ENCODE results near the gene CACNA2D2. TPM values are rescaled to one million over a fixed set of nuclear protein-coding genes. Genes with fewer than 3 reads are reported as not detected.

Gene CACNA2D2
- total and polyA plus RNA-seq, 7 donors, result 0.14 to 1.6 (median 0.83) TPM

DNA sequence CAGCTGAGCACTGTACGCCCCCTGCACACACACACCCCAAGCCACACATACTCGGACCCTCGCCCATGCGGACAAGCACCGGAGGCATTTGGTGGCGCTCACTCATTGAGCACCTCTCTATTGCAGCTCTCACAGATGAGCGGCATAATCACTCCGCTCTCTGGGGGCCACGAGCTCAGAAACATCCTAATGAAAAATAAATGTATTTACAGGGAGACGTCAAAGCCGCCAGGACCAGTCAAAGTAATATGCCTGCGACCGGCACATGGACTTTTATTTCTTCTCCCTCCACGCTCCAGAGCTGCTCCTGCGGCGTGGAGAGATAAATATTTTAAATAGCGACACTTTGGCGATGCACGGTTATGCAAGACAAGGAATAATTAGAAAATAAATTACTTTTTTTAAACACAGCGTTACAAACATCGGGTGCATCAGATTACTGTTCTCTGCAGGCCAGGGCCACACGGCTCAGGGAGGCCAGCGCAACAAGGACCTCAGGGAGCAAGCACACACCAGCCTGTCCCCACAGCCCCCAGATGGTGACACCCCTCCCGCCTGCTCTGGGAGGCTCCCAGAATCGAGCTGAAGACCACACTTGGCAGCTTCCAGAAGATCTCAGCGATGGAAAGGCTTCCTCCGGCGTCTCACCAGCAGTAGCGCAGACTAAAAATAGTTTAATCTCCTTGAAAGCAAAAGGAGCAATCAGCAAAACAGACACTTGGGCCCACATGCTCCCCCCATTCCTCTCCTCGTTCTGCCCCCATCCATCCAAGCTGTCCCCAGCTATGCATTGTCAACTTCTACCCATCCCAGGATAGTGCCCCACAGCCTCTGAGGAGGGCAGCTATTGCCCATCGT lies 48.0 kb downstream of the CACNA2D2 start:
- WGBS, 3 donors, result 79 to 82% (median 81%) methylated on average over 31 of the region's 31 CpGs
- Histone ChIP-seq H3K4me3 (no peak overlapping the region), H3K9me3 (no peaks in the 10 kb centered on the region), H3K4me1 (no peaks in the 10 kb centered on the region), H3K27ac (no peak overlapping the region), H3K27me3 (ENCODE audit: insufficient read depth in 3 of 3, low read length in 2 of 3) (no peaks in the 10 kb centered on the region), H3K36me3 (ENCODE audit: insufficient read depth in 1 of 2, low read depth in 1 of 2) (no peaks in the 10 kb centered on the region)
- no peak for ATAC-seq
- intact Hi-C loops (cut with DNase I), result no loop called here
- DNase-seq, result no peak
- TF ChIP-seq, protein P1, sequence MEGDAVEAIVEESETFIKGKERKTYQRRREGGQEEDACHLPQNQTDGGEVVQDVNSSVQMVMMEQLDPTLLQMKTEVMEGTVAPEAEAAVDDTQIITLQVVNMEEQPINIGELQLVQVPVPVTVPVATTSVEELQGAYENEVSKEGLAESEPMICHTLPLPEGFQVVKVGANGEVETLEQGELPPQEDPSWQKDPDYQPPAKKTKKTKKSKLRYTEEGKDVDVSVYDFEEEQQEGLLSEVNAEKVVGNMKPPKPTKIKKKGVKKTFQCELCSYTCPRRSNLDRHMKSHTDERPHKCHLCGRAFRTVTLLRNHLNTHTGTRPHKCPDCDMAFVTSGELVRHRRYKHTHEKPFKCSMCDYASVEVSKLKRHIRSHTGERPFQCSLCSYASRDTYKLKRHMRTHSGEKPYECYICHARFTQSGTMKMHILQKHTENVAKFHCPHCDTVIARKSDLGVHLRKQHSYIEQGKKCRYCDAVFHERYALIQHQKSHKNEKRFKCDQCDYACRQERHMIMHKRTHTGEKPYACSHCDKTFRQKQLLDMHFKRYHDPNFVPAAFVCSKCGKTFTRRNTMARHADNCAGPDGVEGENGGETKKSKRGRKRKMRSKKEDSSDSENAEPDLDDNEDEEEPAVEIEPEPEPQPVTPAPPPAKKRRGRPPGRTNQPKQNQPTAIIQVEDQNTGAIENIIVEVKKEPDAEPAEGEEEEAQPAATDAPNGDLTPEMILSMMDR (IDR thresholded peaks at IDR 0.05), result no peak

DNA sequence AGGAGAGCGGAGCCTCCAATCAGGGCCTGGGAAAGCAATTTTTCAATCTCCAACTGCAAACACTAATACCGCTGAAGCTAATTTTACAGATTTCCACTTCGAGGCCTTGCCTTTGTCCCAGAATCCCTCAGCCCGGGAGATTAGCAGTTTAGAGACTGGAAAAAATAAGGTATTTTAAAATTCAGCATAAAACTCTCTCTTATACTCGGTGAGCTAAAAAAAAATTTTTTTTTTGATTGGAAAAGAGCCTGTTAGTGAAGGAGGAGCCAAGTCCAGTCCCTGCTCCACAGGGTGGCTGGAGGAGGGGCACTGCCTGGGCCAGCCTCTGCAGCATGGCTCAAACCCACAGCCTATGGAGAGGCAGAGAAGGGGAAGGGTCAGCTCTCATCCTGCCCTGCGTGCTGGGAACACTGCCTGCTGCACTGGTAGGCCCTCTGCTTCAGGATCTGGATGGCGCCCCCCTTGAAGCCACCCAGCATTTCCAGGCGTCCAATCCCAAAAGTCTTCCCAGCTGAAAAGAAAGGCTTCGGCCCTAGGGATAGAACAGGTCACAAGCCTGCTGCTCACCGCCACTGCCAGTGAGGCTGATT lies 48.9 kb downstream of the CACNA2D2 start:
- WGBS, 3 donors, result 73 to 82% (median 81%) methylated on average over 10 of the region's 10 CpGs
- Histone ChIP-seq H3K4me1 (no peaks in the 10 kb centered on the region), H3K27me3 (ENCODE audit: insufficient read depth in 3 of 3, low read length in 2 of 3) (no peaks in the 10 kb centered on the region), H3K36me3 (ENCODE audit: insufficient read depth in 1 of 2, low read depth in 1 of 2) (no peaks in the 10 kb centered on the region), H3K4me3 (no peak overlapping the region), H3K27ac (no peak overlapping the region), H3K9me3 (no peaks in the 10 kb centered on the region)
- TF ChIP-seq, protein P1 (IDR thresholded peaks at IDR 0.05), result no peak
- no peak for ATAC-seq
- DNase-seq, result no peak
- intact Hi-C loops (cut with DNase I), result no loop called here

DNA sequence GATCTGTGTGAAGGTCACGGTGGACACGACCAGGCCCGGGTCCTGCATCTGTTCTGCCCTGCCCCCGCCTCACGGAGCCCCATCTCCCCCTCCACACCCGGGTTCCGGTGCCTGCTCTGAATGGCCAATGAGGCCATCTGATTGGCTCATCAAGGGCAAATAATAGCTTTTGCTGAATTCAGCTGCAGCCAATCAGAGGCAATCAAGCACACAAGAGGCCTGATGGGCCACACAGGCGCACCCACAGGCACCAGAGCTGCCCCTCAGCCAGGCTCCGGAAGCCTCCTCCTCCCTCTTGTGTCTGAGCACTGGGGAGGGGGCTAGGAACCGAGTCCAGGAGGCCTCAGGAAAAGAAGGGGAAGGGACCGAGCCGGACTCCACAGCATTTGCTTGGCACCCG lies 49.5 kb downstream of the CACNA2D2 start:
- no peak overlapping the region for H3K27ac ChIP-seq
- ATAC-seq (no peak), DNase-seq (no peak)
- H3K9me3 ChIP-seq, result no peaks in the 10 kb centered on the region
- no peak overlapping the region for H3K4me3 ChIP-seq
- no peaks in the 10 kb centered on the region for H3K27me3 ChIP-seq (ENCODE audit: insufficient read depth in 3 of 3, low read length in 2 of 3)
- H3K4me1 ChIP-seq, result no peaks in the 10 kb centered on the region
- TF ChIP-seq, protein P1 (IDR thresholded peaks at IDR 0.05), result no peak
- intact Hi-C loops (cut with DNase I), result no loop called here
- WGBS, 3 donors, result 71 to 83% (median 78%) methylated on average over 12 to 13 of the region's 13 CpGs
- no peaks in the 10 kb centered on the region for H3K36me3 ChIP-seq (ENCODE audit: insufficient read depth in 1 of 2, low read depth in 1 of 2)

DNA sequence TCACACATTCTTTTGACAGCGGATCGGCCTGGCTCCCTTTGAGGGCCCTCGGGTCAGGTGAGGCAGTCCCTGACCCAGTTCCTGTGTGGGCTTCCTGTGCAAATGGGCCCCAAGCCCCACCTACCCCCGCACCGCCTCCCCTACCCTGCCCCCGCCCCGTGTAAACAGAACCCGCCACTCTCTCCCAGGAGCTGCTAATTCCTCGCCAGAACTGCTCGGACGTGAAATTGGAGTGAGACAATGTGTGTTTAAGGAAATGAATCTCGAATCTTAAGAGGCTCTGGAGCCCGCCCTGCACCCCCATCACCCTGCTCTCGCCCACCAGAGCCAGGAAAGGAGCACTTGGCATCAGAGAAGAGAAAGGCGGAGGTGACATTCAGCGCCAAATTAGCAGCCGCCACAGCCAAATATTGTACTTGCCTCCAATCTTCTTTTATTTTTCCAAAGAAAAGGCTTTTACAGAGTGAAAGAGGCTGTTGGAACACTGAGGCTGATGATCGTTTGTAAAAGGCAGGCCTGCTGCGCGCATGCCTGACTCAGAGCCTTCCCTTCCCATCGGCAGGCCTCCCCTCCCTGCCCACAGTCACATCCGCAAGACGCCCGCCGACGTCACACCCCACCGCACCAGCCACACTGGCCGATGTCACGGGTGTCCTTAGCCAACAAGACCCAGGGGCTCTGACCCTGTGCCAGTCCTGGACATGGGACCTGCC lies 53.1 kb downstream of the CACNA2D2 start:
- 46 to 59% (median 49%) methylated on average over 29 of the region's 29 CpGs for WGBS, 3 donors
- no peaks in the 10 kb centered on the region for H3K9me3 ChIP-seq
- ATAC-seq (peak in 3 of 4 donors; percentile 27 to 48 (median 31)), DNase-seq (peak; percentile 65 to 81)
- H3K36me3 ChIP-seq (ENCODE audit: insufficient read depth in 1 of 2, low read depth in 1 of 2), result no peaks in the 10 kb centered on the region
- no peak overlapping the region for H3K4me3 ChIP-seq
- no peaks in the 10 kb centered on the region for H3K27me3 ChIP-seq (ENCODE audit: insufficient read depth in 3 of 3, low read length in 2 of 3)
- intact Hi-C loops (cut with DNase I), result no loop called here
- TF ChIP-seq, protein P1 (IDR thresholded peaks at IDR 0.05), result no peak
- no peak overlapping the region for H3K27ac ChIP-seq
- no peaks in the 10 kb centered on the region for H3K4me1 ChIP-seq

All from psoas muscle (tissue), 8 donors.